H1 (cell line): ENCODE results near the gene TVP23B. TPM values are rescaled to one million over a fixed set of nuclear protein-coding genes. Genes with fewer than 3 reads are reported as not detected.
A peak's percentile ranks its signal among the peaks of the same experiment; 100 is the strongest.
"Not testable (repeated sequence)": the region's sequence is repeated elsewhere in the genome, so short reads cannot be mapped to it uniquely, and the experiment has no call there.

Experiments used
- CTCF ChIA-PET: fragments of 300-600 bp; sonication (Branson Sonifier 250); formaldehyde crosslinking; loops from one replicate; lab custom pipeline; 2021; ENCODE audit not compliant: partially characterized antibody; lab: Charles Lee
- POLR2A ChIA-PET: fragments of 300-600 bp; sonication (Branson Sonifier 250); formaldehyde crosslinking; loops from one replicate; lab custom pipeline; 2021; ENCODE audit warnings: inconsistent platforms; ENCODE audit not compliant: partially characterized antibody; lab: Charles Lee
- DNase-seq, 2 experiments: peaks; one replicate each; pipeline versions ENCODE4 v3.0.0 to v3.0.0-alpha.2; 2010 to 2022; ENCODE audit warnings: low spot score in 2 of 2, low read depth in 1 of 2, mixed read lengths in 1 of 2
- FAIRE-seq: peaks from 2 replicates; lab custom pipeline; 2011; peaks lifted over from hg19 to GRCh38; lab: Jason Lieb, UNC
- H2AFZ ChIP-seq: 2 replicates; pipeline ENCODE4 v1.8.1; 2012; ENCODE audit warnings: low read length, inconsistent platforms
- H2AK5ac ChIP-seq: 2 replicates; pipeline ENCODE4 v1.6.1; 2013; ENCODE audit warnings: low read depth, low read length
- H2BK120ac ChIP-seq: replicated peaks from 2 replicates; pipeline ENCODE3; 2013; ENCODE audit warnings: low read depth, low read length, inconsistent platforms
- H2BK12ac ChIP-seq: 2 replicates; pipeline ENCODE4 v1.6.1; 2013; ENCODE audit warnings: low read depth, low read length
- H2BK15ac ChIP-seq: 2 replicates; pipeline ENCODE4 v1.6.1; 2013; ENCODE audit warnings: low read length
- H2BK20ac ChIP-seq: 2 replicates; pipeline ENCODE4 v1.6.1; 2013; ENCODE audit warnings: low read length
- H2BK5ac ChIP-seq: 2 replicates; pipeline ENCODE4 v1.6.1; 2013; ENCODE audit warnings: low read depth, low read length
- H3K14ac ChIP-seq: 2 replicates; pipeline ENCODE4 v1.6.1; 2013; ENCODE audit warnings: inconsistent platforms; ENCODE audit not compliant: insufficient read length
- H3K18ac ChIP-seq: 2 replicates; pipeline ENCODE4 v1.6.1; 2013; ENCODE audit warnings: low read length; ENCODE audit errors: extremely low read depth
- H3K23ac ChIP-seq: 2 replicates; pipeline ENCODE4 v1.6.1; 2013; ENCODE audit warnings: inconsistent platforms; ENCODE audit not compliant: insufficient read length
- H3K23me2 ChIP-seq: 2 replicates; pipeline ENCODE4 v1.6.1; 2013; ENCODE audit warnings: low read depth, low read length
- H3K27ac ChIP-seq: 2 replicates; pipeline ENCODE4 v1.6.1; 2011; ENCODE audit warnings: low read depth, low read length, inconsistent platforms
- H3K27me3 ChIP-seq, 4 experiments: replicated peaks in 1 of 4; 1 replicate in 1 of 4; 2 replicates in 3 of 4; pipeline versions ENCODE4 v1.6.1 to v1.8.1; 2011 to 2013; ENCODE audit warnings: low read length in 3 of 4, mild to moderate bottlenecking in 3 of 4, inconsistent platforms in 2 of 4, mixed read lengths in 2 of 4, moderate library complexity in 1 of 4; ENCODE audit not compliant: control insufficient read depth in 3 of 4, insufficient read depth in 3 of 4; ENCODE audit errors: extremely low read depth in 1 of 4
- H3K36me3 ChIP-seq, 4 experiments: 2 replicates each; pipeline versions ENCODE4 v1.6.1 to v1.8.1; 2011 to 2013; ENCODE audit warnings: mild to moderate bottlenecking in 4 of 4, low read length in 3 of 4, moderate library complexity in 2 of 4, control low read depth in 1 of 4, inconsistent platforms in 1 of 4; ENCODE audit not compliant: insufficient read depth in 4 of 4, control insufficient read depth in 2 of 4
- H3K4ac ChIP-seq: replicated peaks from 2 replicates; pipeline ENCODE3; 2013; ENCODE audit warnings: low read length, low read depth, mixed read lengths, inconsistent platforms; ENCODE audit not compliant: insufficient read length
- H3K4me1 ChIP-seq, 4 experiments: replicated peaks in 1 of 4; 1 replicate in 1 of 4; 2 replicates in 3 of 4; pipeline versions ENCODE4 v1.6.1 to v1.8.1; 2011 to 2013; ENCODE audit warnings: low read length in 3 of 4, inconsistent platforms in 2 of 4, mixed read lengths in 1 of 4; ENCODE audit not compliant: insufficient read depth in 4 of 4, control insufficient read depth in 3 of 4
- H3K4me2 ChIP-seq, 2 experiments: 2 replicates each; pipeline versions ENCODE4 v1.6.1 to v1.8.1; 2011 to 2013; ENCODE audit warnings: low read depth in 2 of 2, low read length in 2 of 2, control low read depth in 1 of 2, inconsistent platforms in 1 of 2, mild to moderate bottlenecking in 1 of 2; ENCODE audit not compliant: insufficient read depth in 1 of 2
- H3K4me3 ChIP-seq, 4 experiments: fragments of 200-600, 300-600 bp in 1 of 4; sonication (generic), shearing (Covaris generic), sonication (Bioruptor Twin) in 1 of 4; 2 replicates each; pipeline versions ENCODE4 v1.5.1 to v1.8.1; 2011 to 2016; ENCODE audit warnings: low read length in 4 of 4, low read depth in 3 of 4, control low read depth in 2 of 4, inconsistent platforms in 2 of 4, mild to moderate bottlenecking in 2 of 4, mixed read lengths in 1 of 4, moderate library complexity in 1 of 4; ENCODE audit not compliant: insufficient read depth in 2 of 4; ENCODE audit errors: extremely low read depth in 1 of 4
- H3K56ac ChIP-seq: replicated peaks from 2 replicates; pipeline ENCODE3; 2013; ENCODE audit warnings: low read depth, mild to moderate bottlenecking, mixed read lengths, low read length, inconsistent platforms; ENCODE audit not compliant: insufficient read length
- H3K79me1 ChIP-seq: 2 replicates; pipeline ENCODE4 v1.6.1; 2013; ENCODE audit warnings: low read depth, low read length, control low read depth
- H3K79me2 ChIP-seq, 2 experiments: 2 replicates each; pipeline versions ENCODE4 v1.6.1 to v1.8.1; 2012 to 2013; ENCODE audit warnings: low read length in 2 of 2, mild to moderate bottlenecking in 2 of 2, inconsistent platforms in 1 of 2; ENCODE audit not compliant: insufficient read depth in 2 of 2, control insufficient read depth in 1 of 2
- H3K9ac ChIP-seq, 4 experiments: replicated peaks in 1 of 4; 1 replicate in 1 of 4; 2 replicates in 3 of 4; pipeline versions ENCODE4 v1.6.1 to v1.8.1; 2011 to 2013; ENCODE audit warnings: low read depth in 3 of 4, low read length in 3 of 4, control low read depth in 2 of 4, mild to moderate bottlenecking in 2 of 4, moderate library complexity in 2 of 4, inconsistent platforms in 1 of 4; ENCODE audit errors: extremely low read depth in 1 of 4
- H3K9me3 ChIP-seq, 2 experiments: 2 replicates each; pipeline versions ENCODE4 v1.6.1 to v1.8.1; 2012 to 2013; ENCODE audit warnings: mild to moderate bottlenecking in 2 of 2, moderate library complexity in 2 of 2, control low read depth in 1 of 2, inconsistent platforms in 1 of 2, low read depth in 1 of 2, low read length in 1 of 2, mixed read lengths in 1 of 2; ENCODE audit not compliant: insufficient read depth in 2 of 2
- H4K20me1 ChIP-seq, 2 experiments: replicated peaks in 1 of 2; 2 replicates each; pipeline versions ENCODE3 to v1.8.1; 2011 to 2013; ENCODE audit warnings: inconsistent platforms in 2 of 2, low read length in 2 of 2, mild to moderate bottlenecking in 1 of 2; ENCODE audit not compliant: insufficient read depth in 2 of 2, control insufficient read depth in 1 of 2
- H4K5ac ChIP-seq: 2 replicates; pipeline ENCODE4 v1.6.1; 2013; ENCODE audit warnings: low read length, low read depth, mixed read lengths, inconsistent platforms; ENCODE audit not compliant: insufficient read length
- H4K8ac ChIP-seq: 2 replicates; pipeline ENCODE4 v1.8.0; 2013; ENCODE audit warnings: mild to moderate bottlenecking, moderate library complexity, low read length, inconsistent platforms; ENCODE audit not compliant: insufficient read depth; ENCODE audit errors: extremely low read depth
- H4K91ac ChIP-seq: replicated peaks from 2 replicates; pipeline ENCODE3; 2013; ENCODE audit warnings: low read length, mixed read lengths, inconsistent platforms; ENCODE audit not compliant: insufficient read length
- CREB1 ChIP-seq: IDR thresholded peaks from 2 replicates; pipeline ENCODE4 v1.6.1; 2012; ENCODE audit warnings: inconsistent platforms
- EGR1 ChIP-seq: IDR thresholded peaks from 2 replicates; pipeline ENCODE4 v1.6.1; 2011; ENCODE audit warnings: low read depth, low read length, borderline replicate concordance
- GABPA ChIP-seq: IDR thresholded peaks from 2 replicates; pipeline ENCODE4 v1.6.1; 2011; ENCODE audit warnings: mild to moderate bottlenecking, low read length, moderate library complexity, borderline replicate concordance; ENCODE audit not compliant: insufficient read depth
- MAX ChIP-seq: IDR thresholded peaks from 2 replicates; pipeline ENCODE4 v1.6.1; 2012; ENCODE audit warnings: inconsistent platforms
- PHF8 ChIP-seq: fragments of 200-600 bp; sonication (generic); conservative IDR thresholded peaks from 2 replicates; pipeline ENCODE4 v1.7.1; 2012; ENCODE audit warnings: low read depth, mild to moderate bottlenecking, inconsistent platforms, low read length, moderate library complexity
- POLR2A ChIP-seq, 2 experiments: IDR thresholded peaks; 1 replicate in 1 of 2; 2 replicates in 1 of 2; pipeline ENCODE4 v1.6.1; 2011; ENCODE audit warnings: low read depth in 2 of 2, low read length in 2 of 2, mild to moderate bottlenecking in 2 of 2; ENCODE audit errors: control extremely low read depth in 1 of 2
- POLR2AphosphoS5 ChIP-seq: IDR thresholded peaks from 2 replicates; pipeline ENCODE4 v1.6.1; 2011; ENCODE audit warnings: low read depth, low read length
- TAF1 ChIP-seq: IDR thresholded peaks from 2 replicates; pipeline ENCODE4 v1.6.1; 2011; ENCODE audit warnings: mild to moderate bottlenecking, low read depth, low read length
- TBP ChIP-seq: IDR thresholded peaks from 2 replicates; pipeline ENCODE4 v1.6.1; 2011; ENCODE audit warnings: low read depth, low read length, improper control_type of control experiment
- YY1 ChIP-seq: IDR thresholded peaks from 2 replicates; pipeline ENCODE4 v1.6.1; 2011; ENCODE audit warnings: low read depth, mild to moderate bottlenecking, low read length
- WGBS, 2 experiments: shearing (Covaris generic) in 1 of 2; methylation state at CpG; one replicate each; pipeline versions ENCODE4 v1.1.6 to v1.1.7; 2013 to 2015; ENCODE audit warnings: low lambda C conversion rate in 2 of 2, mixed read lengths in 2 of 2, inconsistent platforms in 1 of 2, low coverage in 1 of 2, missing lambda C conversion rate in 1 of 2; ENCODE audit not compliant: insufficient replicate concordance in 2 of 2, insufficient coverage in 1 of 2, insufficient read length in 1 of 2; ENCODE audit errors: extremely low coverage in 1 of 2, missing lambda C conversion rate in 1 of 2; 5-methylcytosine and 5-hydroxymethylcytosine counted together
- long read RNA-seq, 2 experiments: library from RNA in 1 of 2; library from capped mRNA in 1 of 2; stranded (forward); transcript quantifications; one replicate each; pipeline ENCODE4 v2.0.0, GENCODE V29; 2021; ENCODE audit warnings: inconsistent platforms in 1 of 2
- polyA minus RNA-seq, 3 experiments: library from RNA; depleted of rRNA, polyadenylated mRNA; stranded (reverse); fragments of >200 nt; gene quantifications; 1 replicate in 2 of 3; 2 replicates in 1 of 3; pipeline ENCODE4 v1.2.3, GENCODE V29; 2011
- polyA plus RNA-seq, 7 experiments: library from polyadenylated mRNA; depleted of rRNA in 3 of 7; stranded (reverse) in 5 of 7; unstranded in 2 of 7; fragments of >200 nt in 5 of 7; fragments of 200-250 nt in 2 of 7; gene quantifications; 1 replicate in 5 of 7; 2 replicates in 1 of 7; 4 replicates in 1 of 7; pipeline versions ENCODE4 v1.2.1 to v1.2.3, GENCODE V29; 2011 to 2013; ENCODE audit warnings: missing spikeins in 2 of 7, mixed read lengths in 2 of 7
- total RNA-seq: library from RNA; stranded (reverse); fragmentation: NEBNext Ultra II Directional; extraction: Animal tissue kit (Norgen Biotek cat#: 25700); gene quantifications from 2 replicates; pipeline ENCODE4 v1.2.1, GENCODE V29; 2021

Gene TVP23B
- total RNA-seq = 21.1 and 22.7 TPM in 2 replicates
- polyA plus RNA-seq (2011; rRNA removed) = 5.5 and 11.5 TPM in 2 replicates
- 18.3 TPM for polyA plus RNA-seq (2011; cell fraction: cytosol; rRNA removed)
- polyA plus RNA-seq (2011; cell fraction: nucleus; rRNA removed) = 1.8 TPM
- 20.6 to 27.3 TPM (median 23.4 TPM) in 4 replicates for polyA plus RNA-seq (2012, experiment 1 of 2)
- 3.5 TPM for polyA plus RNA-seq (2012, experiment 2 of 2)
- 13.6 TPM for polyA plus RNA-seq (2013, experiment 1 of 2)
- polyA plus RNA-seq (2013, experiment 2 of 2) = 16.2 TPM
- polyA minus RNA-seq (2011; rRNA and poly(A)+ RNA removed) = 14.9 and 18.2 TPM in 2 replicates
- 12.1 TPM for polyA minus RNA-seq (2011; cell fraction: cytosol; rRNA and poly(A)+ RNA removed)
- polyA minus RNA-seq (2011; cell fraction: nucleus; rRNA and poly(A)+ RNA removed) = 14.5 TPM
- long read RNA-seq, experiment 1, partial matches to known transcripts = 12 of 21 reads
- long read RNA-seq, experiment 1, other reads (novel, unspliced or antisense) = 5 of 21 reads
- long read RNA-seq, experiment 2, transcript TVP23B-203 (4 exons, 3,298 nt) = minor isoform, 6 of 87 reads
- long read RNA-seq, experiment 2, transcript TVP23B-201 (7 exons, 2,064 nt) = major isoform, 45 of 87 reads
- long read RNA-seq, experiment 2, partial matches to known transcripts = 19 of 87 reads
- long read RNA-seq, experiment 2, other reads (novel, unspliced or antisense) = 11 of 87 reads

GRCh38 chr17:18780991-18781718 is at the start of gene TVP23B:
Gene TVP23B (plus strand): TSS chr17:18781183. CDS start chr17:18781294, 111 bp downstream.
- H4K20me1 ChIP-seq, H3K23me2 ChIP-seq, H2BK15ac ChIP-seq, H2AK5ac ChIP-seq, H3K4ac ChIP-seq, H3K27me3 ChIP-seq, H2BK5ac ChIP-seq, H3K79me1 ChIP-seq, H3K4me1 ChIP-seq, H2BK20ac ChIP-seq, POLR2A ChIA-PET, H2BK120ac ChIP-seq, H2BK12ac ChIP-seq, H3K56ac ChIP-seq, H2AFZ ChIP-seq, H3K36me3 ChIP-seq, H3K18ac ChIP-seq, H3K23ac ChIP-seq, FAIRE-seq, H4K5ac ChIP-seq, CTCF ChIA-PET, H3K14ac ChIP-seq, H4K91ac ChIP-seq, H3K9me3 ChIP-seq: not testable (repeated sequence)
- DNase-seq = peak; percentile 72 to 91
- peak within 1 kb of the TSS; percentile 29 to 65 (median 46) for H3K4me3 ChIP-seq
- H3K4me2 ChIP-seq = peak within 1 kb of the TSS; percentile 28 to 33; a peak in 3 of 4 replicates
- 1% methylated on average over 18 of the region's 56 CpGs; no CpG with 5 or more reads in 1 of the 2 experiments for WGBS, 2 experiments
- H3K79me2 ChIP-seq = peaks cover 0 to 13% of the 10 kb centered on the region in 2 experiments; a peak in 1 of 4 replicates
- peak within 1 kb of the TSS; percentile 79 for H4K8ac ChIP-seq
- peak within 1 kb of the TSS; percentile 59 to 78 (median 67); a peak in 5 of 7 replicates for H3K9ac ChIP-seq
- peak within 1 kb of the TSS; percentile 83 for H3K27ac ChIP-seq
- TF ChIP-seq TBP (peak; percentile 88), TAF1 (peak; percentile 82), POLR2AphosphoS5 (peak; percentile 85), YY1 (peak; percentile 90), EGR1 (peak; percentile 57; the same call in 1 of the 2 replicates), POLR2A (IDR thresholded peaks at IDR 0.05; ENCODE audit: control extremely low read depth in 1 of 2, low read depth in 2 of 2, low read length in 2 of 2) (peak; percentile 77; a peak in 2 of 3 replicates), GABPA (peak; percentile 93), CREB1 (peak; percentile 90), MAX (peak; percentile 58; the same call in 1 of the 2 replicates), PHF8 (peak; percentile 71)
